HEK293T (cell line): ENCODE data around the gene STX18.

ENCODE experiments used
- CTCF ChIA-PET: fragments of 350-600 bp; formaldehyde crosslinking; extraction: SDS; loops from one replicate; lab custom pipeline; 2021; ENCODE audit warnings: antibody characterized with exemption, inconsistent platforms; lab: Yijun Ruan, JAX
- POLR2A ChIA-PET: fragments of 350-600 bp; formaldehyde crosslinking; extraction: SDS; loops from one replicate; lab custom pipeline; 2020; ENCODE audit warnings: antibody characterized with exemption, inconsistent platforms; lab: Yijun Ruan, JAX
- DNase-seq: peaks from one replicate; pipeline ENCODE4 v3.0.0; 2012; ENCODE audit warnings: mixed read lengths; ENCODE audit errors: extremely low spot score
- ARNT ChIP-seq: fragments of 450-650 bp; IDR thresholded peaks from 2 replicates; pipeline ENCODE4 v1.6.1; 2017; ENCODE audit warnings: mild to moderate bottlenecking
- BHLHE40 ChIP-seq: fragments of 450-650 bp; IDR thresholded peaks from 2 replicates; pipeline ENCODE4 v1.6.1; 2016; ENCODE audit warnings: mild to moderate bottlenecking, moderate library complexity, borderline replicate concordance
- CTBP1 ChIP-seq: fragments of 450-650 bp; IDR thresholded peaks from 2 replicates; pipeline ENCODE4 v1.6.1; 2016; ENCODE audit warnings: borderline replicate concordance
- ELF4 ChIP-seq: fragments of 450-650 bp; IDR thresholded peaks from 2 replicates; pipeline ENCODE4 v1.6.1; 2017; ENCODE audit warnings: antibody characterized with exemption
- FOXA1 ChIP-seq: fragments of 450-650 bp; IDR thresholded peaks from 2 replicates; pipeline ENCODE4 v1.6.1; 2016; ENCODE audit warnings: mild to moderate bottlenecking
- FOXK2 ChIP-seq: fragments of 450-650 bp; IDR thresholded peaks from 2 replicates; pipeline ENCODE4 v1.6.1; 2016; ENCODE audit warnings: mild to moderate bottlenecking
- FOXM1 ChIP-seq: fragments of 450-650 bp; IDR thresholded peaks from 2 replicates; pipeline ENCODE4 v1.6.1; 2017; ENCODE audit warnings: mild to moderate bottlenecking, borderline replicate concordance
- HDGF ChIP-seq: fragments of 450-650 bp; IDR thresholded peaks from 2 replicates; pipeline ENCODE4 v1.6.1; 2017; ENCODE audit warnings: antibody characterized with exemption, borderline replicate concordance
- L3MBTL2 ChIP-seq: fragments of 450-650 bp; conservative IDR thresholded peaks from 2 replicates; pipeline ENCODE4 v1.6.1; 2016; ENCODE audit warnings: mild to moderate bottlenecking
- LEF1 ChIP-seq: fragments of 450-650 bp; IDR thresholded peaks from 2 replicates; pipeline ENCODE4 v1.6.1; 2017; ENCODE audit warnings: mild to moderate bottlenecking, borderline replicate concordance
- NFRKB ChIP-seq: fragments of 450-650 bp; IDR thresholded peaks from 2 replicates; pipeline ENCODE4 v1.6.1; 2016; ENCODE audit warnings: mild to moderate bottlenecking, moderate library complexity
- PKNOX1 ChIP-seq: fragments of 450-650 bp; IDR thresholded peaks from 2 replicates; pipeline ENCODE4 v1.6.1; 2016
- SP1 ChIP-seq: fragments of 450-650 bp; IDR thresholded peaks from 2 replicates; pipeline ENCODE4 v1.6.1; 2017
- SUZ12 ChIP-seq: fragments of 450-650 bp; IDR thresholded peaks from 2 replicates; pipeline ENCODE4 v1.6.1; 2016; ENCODE audit warnings: mild to moderate bottlenecking
- TARDBP ChIP-seq: fragments of 450-650 bp; IDR thresholded peaks from 2 replicates; pipeline ENCODE4 v1.6.1; 2016
- ZNF384 ChIP-seq: fragments of 450-650 bp; IDR thresholded peaks from 2 replicates; pipeline ENCODE4 v1.6.1; 2016

STX18 gene

GRCh38 chr4:4390515-4391240, 151.2 kb downstream of the STX18 start:
- TF ChIP-seq CTBP1 (no peak), ZNF384 (no peak), PKNOX1 (no peak), HDGF (no peak), ELF4 (no peak), SUZ12 (no peak), TARDBP (no peak), BHLHE40 (no peak), SP1 (no peak), FOXM1 (no peak), ARNT (no peak), L3MBTL2 (no peak), FOXA1 (no peak), LEF1 (no peak), NFRKB (no peak), FOXK2 (no peak)
- POLR2A ChIA-PET, result no interaction called here
- DNase-seq, result no peak
- CTCF ChIA-PET, result no interaction called here

- DNase-seq, result no peak
- TF ChIP-seq SP1 (no peak), L3MBTL2 (no peak), FOXK2 (no peak), BHLHE40 (no peak), FOXM1 (no peak), LEF1 (no peak), ZNF384 (no peak), PKNOX1 (no peak), CTBP1 (no peak), FOXA1 (no peak), NFRKB (no peak), ELF4 (no peak), ARNT (no peak)
- POLR2A ChIA-PET, result no interaction called here
- CTCF ChIA-PET, result no interaction called here
Measured at GRCh38 chr4:4390046-4390445, 151.8 kb downstream of the STX18 start.

- ChIA-PET CTCF (interaction anchor here (0.6 kb wide), 1 partner anchor 553 kb away, joined by 6 read pairs; no protein-coding TSS in a partner anchor), POLR2A (no interaction called here)
- no peak for TF ChIP-seq HDGF
- no peak for TF ChIP-seq L3MBTL2
- no peak for TF ChIP-seq BHLHE40
- no peak for TF ChIP-seq CTBP1
- no peak for TF ChIP-seq SP1
- no peak for TF ChIP-seq TARDBP
- TF ChIP-seq FOXK2, result no peak
- no peak for TF ChIP-seq FOXM1
- TF ChIP-seq ZNF384, result no peak
- no peak for TF ChIP-seq ARNT
- TF ChIP-seq PKNOX1, result no peak
- no peak for TF ChIP-seq ELF4
- TF ChIP-seq SUZ12, result no peak
- TF ChIP-seq FOXA1, result no peak
- TF ChIP-seq NFRKB, result no peak
- TF ChIP-seq LEF1, result no peak
- no peak for DNase-seq
Measured at GRCh38 chr4:4388836-4389575, 152.8 kb downstream of the STX18 start.

- DNase-seq, result no peak
- ChIA-PET POLR2A (no interaction called here), CTCF (interaction anchor here (0.6 kb wide), 1 partner anchor 553 kb away, joined by 6 read pairs; no protein-coding TSS in a partner anchor)
- no peak for TF ChIP-seq HDGF
- TF ChIP-seq SUZ12, result no peak
- no peak for TF ChIP-seq LEF1
- TF ChIP-seq FOXK2, result no peak
- TF ChIP-seq TARDBP, result no peak
- TF ChIP-seq L3MBTL2, result no peak
Measured at GRCh38 chr4:4388311-4388790, 153.5 kb downstream of the STX18 start.

- DNase-seq, result no peak
- ChIA-PET POLR2A (interaction anchor here (0.6 kb wide), 1 partner anchor 8 kb away, joined by 3 read pairs; no protein-coding TSS in a partner anchor), CTCF (interaction anchor here (0.6 to 0.7 kb wide), 2 partner anchors 12 to 552 kb away, joined by 3 to 6 read pairs; no protein-coding TSS in a partner anchor)
- TF ChIP-seq FOXK2 (no peak), ELF4 (no peak), BHLHE40 (no peak), FOXA1 (no peak), NFRKB (no peak), ZNF384 (no peak), SP1 (no peak), HDGF (no peak), ARNT (no peak), PKNOX1 (no peak), TARDBP (no peak), LEF1 (no peak), FOXM1 (no peak), L3MBTL2 (no peak), SUZ12 (no peak), CTBP1 (no peak)
Measured at GRCh38 chr4:4387531-4388310, 154.1 kb downstream of the STX18 start.
